Measurements from ENCODE around the gene JMJD8.

JMJD8 gene

DNA sequence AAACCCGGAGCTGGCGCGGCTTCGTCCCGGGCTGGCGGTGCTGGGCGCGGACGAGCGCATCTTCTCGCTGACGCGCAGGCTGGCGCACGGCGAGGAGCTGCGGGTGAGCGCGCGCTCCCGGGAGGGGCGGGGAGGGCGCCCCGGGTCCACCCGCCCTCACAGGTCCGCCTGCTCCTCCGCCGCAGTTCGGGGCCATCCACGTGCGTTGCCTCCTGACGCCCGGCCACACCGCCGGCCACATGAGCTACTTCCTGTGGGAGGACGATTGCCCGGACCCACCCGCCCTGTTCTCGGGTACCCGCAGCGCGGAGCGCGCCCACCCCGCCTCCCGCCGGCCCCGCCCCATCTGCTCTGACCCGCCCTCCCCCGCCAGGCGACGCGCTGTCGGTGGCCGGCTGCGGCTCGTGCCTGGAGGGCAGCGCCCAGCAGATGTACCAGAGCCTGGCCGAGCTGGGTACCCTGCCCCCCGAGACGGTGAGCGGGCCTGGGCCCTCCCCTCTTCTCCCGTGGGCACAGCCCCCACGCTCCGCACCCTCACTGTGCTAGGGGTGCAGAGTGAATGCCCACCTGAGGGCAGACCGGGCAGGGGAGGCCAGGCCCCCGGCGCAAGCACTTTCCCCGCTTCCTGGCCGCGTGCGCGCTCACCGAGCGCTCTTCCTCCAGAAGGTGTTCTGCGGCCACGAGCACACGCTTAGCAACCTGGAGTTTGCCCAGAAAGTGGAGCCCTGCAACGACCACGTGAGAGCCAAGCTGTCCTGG, 44.2 kb upstream of the JMJD8 start:
- TF ChIP-seq SPI1 (IDR thresholded peaks at IDR 0.05; ENCODE audit: borderline replicate concordance, low read depth) = no peak
- peak; percentile 43; the same call in 1 of the 2 replicates for TF ChIP-seq POLR2AphosphoS5 (IDR thresholded peaks at IDR 0.05; ENCODE audit: low read depth)
- TF ChIP-seq GABPA (IDR thresholded peaks at IDR 0.05; ENCODE audit: low read depth) = 0 out of 2 replicates have a peak, but pooled peaks have one; percentile 7
- Histone ChIP-seq H3K4me3 (replicated peaks; ENCODE audit: insufficient read depth, low read length) (peak overlapping the region; percentile 66), H3K27ac (replicated peaks) (peak overlapping the region; percentile 65), H3K27me3 (ENCODE audit: insufficient read depth, poor library complexity, severe bottlenecking) (no peaks in the 10 kb centered on the region)
- peak; percentile 81 to 83 for DNase-seq (ENCODE audit: low read depth in 1 of 2, low spot score in 1 of 2)

DNA sequence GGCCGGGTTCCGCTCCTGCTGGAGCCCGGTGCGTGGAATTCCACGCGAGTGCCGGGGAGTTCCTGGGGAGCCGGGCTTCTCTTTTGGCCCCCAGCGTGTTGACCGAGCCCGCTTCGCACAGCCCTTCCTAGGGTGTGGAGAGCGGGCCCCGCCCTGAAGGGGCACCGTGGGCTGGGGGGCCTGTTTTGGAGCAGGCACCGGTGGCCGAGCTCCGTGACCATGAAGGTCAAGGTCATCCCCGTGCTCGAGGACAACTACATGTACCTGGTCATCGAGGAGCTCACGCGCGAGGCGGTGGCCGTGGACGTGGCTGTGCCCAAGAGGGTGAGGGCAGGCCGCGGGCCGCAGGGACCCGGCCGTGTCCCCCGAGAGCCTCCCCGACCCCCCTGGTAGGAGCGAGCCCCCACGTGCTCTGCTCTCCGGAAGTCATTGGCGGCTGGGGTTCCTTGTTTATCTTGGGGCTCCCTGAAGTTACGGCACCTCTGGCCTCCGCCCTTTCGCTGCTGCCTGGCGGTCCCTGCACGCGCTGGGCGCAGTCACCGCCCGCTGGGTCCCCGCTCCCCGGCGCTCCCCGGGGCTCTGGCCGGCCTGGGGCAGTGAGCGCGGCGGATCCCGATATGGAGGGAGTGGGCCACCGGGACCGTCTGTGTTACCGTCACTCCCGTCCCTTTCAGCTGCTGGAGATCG, 43.3 kb upstream of the JMJD8 start:
- H3K27ac ChIP-seq (replicated peaks) = peak overlapping the region; percentile 65
- TF ChIP-seq REST (IDR thresholded peaks at IDR 0.05; ENCODE audit: insufficient replicate concordance, low read depth) = no peak
- peak; percentile 55; the same call in 1 of the 2 replicates for TF ChIP-seq POLR2AphosphoS5 (IDR thresholded peaks at IDR 0.05; ENCODE audit: low read depth)
- no peaks in the 10 kb centered on the region for H3K27me3 ChIP-seq (ENCODE audit: insufficient read depth, poor library complexity, severe bottlenecking)
- DNase-seq (ENCODE audit: low read depth in 1 of 2, low spot score in 1 of 2) = peak in 1 of 2 experiments; percentile 46
- peak overlapping the region; percentile 66 for H3K4me3 ChIP-seq (replicated peaks; ENCODE audit: insufficient read depth, low read length)

GRCh38 chr16:726438-727290, 42.5 kb upstream of the JMJD8 start, which contains the start of the genes CCDC78 and HAGHL:
Gene CCDC78, minus strand, starts transcription at chr16:726443. Its CDS starts 76 bp downstream, at chr16:726367.
Gene HAGHL, plus strand, starts transcription at chr16:727106. Its CDS starts 404 bp downstream, at chr16:727510.
- no peaks in the 10 kb centered on the region for H3K27me3 ChIP-seq (ENCODE audit: insufficient read depth, poor library complexity, severe bottlenecking)
- DNase-seq (ENCODE audit: low read depth in 1 of 2, low spot score in 1 of 2) = peak; percentile 62 to 72
- TF ChIP-seq POLR2AphosphoS5 (IDR thresholded peaks at IDR 0.05; ENCODE audit: low read depth) (no peak; the same call in 1 of the 2 replicates), GABPA (IDR thresholded peaks at IDR 0.05; ENCODE audit: low read depth) (no peak), REST (IDR thresholded peaks at IDR 0.05; ENCODE audit: insufficient replicate concordance, low read depth) (no peak), SPI1 (IDR thresholded peaks at IDR 0.05; ENCODE audit: borderline replicate concordance, low read depth) (no peak), CTCF (IDR thresholded peaks at IDR 0.05; ENCODE audit: insufficient read depth, low read length) (no peak)
- peak within 1 kb of the TSS; percentile 66 for H3K4me3 ChIP-seq (replicated peaks; ENCODE audit: insufficient read depth, low read length)
- peak within 1 kb of the TSS; percentile 65 for H3K27ac ChIP-seq (replicated peaks)

- H3K27ac ChIP-seq (replicated peaks) = no peak overlapping the region
- no peak for TF ChIP-seq CTCF (IDR thresholded peaks at IDR 0.05; ENCODE audit: insufficient read depth, low read length)
- TF ChIP-seq SPI1 (IDR thresholded peaks at IDR 0.05; ENCODE audit: borderline replicate concordance, low read depth) = no peak
- TF ChIP-seq GABPA (IDR thresholded peaks at IDR 0.05; ENCODE audit: low read depth) = no peak
- no peak for TF ChIP-seq REST (IDR thresholded peaks at IDR 0.05; ENCODE audit: insufficient replicate concordance, low read depth)
- TF ChIP-seq POLR2AphosphoS5 (IDR thresholded peaks at IDR 0.05; ENCODE audit: low read depth) = no peak
- no peak overlapping the region for H3K4me3 ChIP-seq (replicated peaks; ENCODE audit: insufficient read depth, low read length)
- DNase-seq (ENCODE audit: low read depth in 1 of 2, low spot score in 1 of 2) = no peak
- H3K27me3 ChIP-seq (ENCODE audit: insufficient read depth, poor library complexity, severe bottlenecking) = no peaks in the 10 kb centered on the region
Measured at GRCh38 chr16:726188-726437, 42.0 kb upstream of the JMJD8 start.
